Small intestine (tissue), 7 donors: ENCODE data around the gene LACTBL1. TPM values are rescaled to one million over a fixed set of nuclear protein-coding genes. Genes with fewer than 3 reads are reported as not detected.

Experiments
- DNase-seq, 2 donors: peaks; one replicate each; pipeline versions ENCODE4 v3.0.0 to v3.0.0-alpha.2; 2013
- FAIRE-seq: peaks from 2 replicates; lab custom pipeline; 2012; peaks lifted over from hg19 to GRCh38; lab: Jason Lieb, UNC
- H3K27ac ChIP-seq, 3 donors: one replicate each; pipeline ENCODE4 v1.5.1; 2013; ENCODE audit warnings: low read length in 2 of 3, mild to moderate bottlenecking in 2 of 3, control low read depth in 1 of 3, inconsistent platforms in 1 of 3, low read depth in 1 of 3, moderate library complexity in 1 of 3
- H3K27me3 ChIP-seq, 3 donors: one replicate each; pipeline ENCODE4 v1.6.1; 2013; ENCODE audit warnings: low read length in 3 of 3, inconsistent platforms in 1 of 3; ENCODE audit not compliant: control insufficient read depth in 3 of 3, insufficient read depth in 3 of 3
- H3K36me3 ChIP-seq, 3 donors: one replicate each; pipeline ENCODE4 v1.6.1; 2013; ENCODE audit warnings: low read length in 3 of 3, inconsistent platforms in 1 of 3, low read depth in 1 of 3, mild to moderate bottlenecking in 1 of 3, moderate library complexity in 1 of 3; ENCODE audit not compliant: control insufficient read depth in 3 of 3, insufficient read depth in 2 of 3
- H3K4me1 ChIP-seq, 3 donors: one replicate each; pipeline ENCODE4 v1.6.1; 2013; ENCODE audit warnings: low read length in 2 of 3, inconsistent platforms in 1 of 3, low read depth in 1 of 3, mild to moderate bottlenecking in 1 of 3, moderate library complexity in 1 of 3; ENCODE audit not compliant: control insufficient read depth in 3 of 3, insufficient read depth in 2 of 3
- H3K4me3 ChIP-seq, 3 donors: one replicate each; pipeline ENCODE4 v1.5.1; 2013; ENCODE audit warnings: low read length in 3 of 3, control low read depth in 1 of 3, inconsistent platforms in 1 of 3, low read depth in 1 of 3, mild to moderate bottlenecking in 1 of 3, moderate library complexity in 1 of 3
- H3K9me3 ChIP-seq, 2 donors: one replicate each; pipeline ENCODE4 v1.6.1; 2013; ENCODE audit warnings: low read depth in 1 of 2, low read length in 1 of 2; ENCODE audit not compliant: control insufficient read depth in 2 of 2, insufficient read depth in 1 of 2
- WGBS, 3 donors: extraction: QIAGEN DNeasy Blood & Tissue Kit; methylation state at CpG; one replicate each; pipeline ENCODE4 v1.1.7; 2013; 5-methylcytosine and 5-hydroxymethylcytosine counted together
- polyA plus RNA-seq, 4 donors: library from polyadenylated mRNA; stranded (reverse) in 3 of 4; unstranded in 1 of 4; fragments of 200-250 nt in 3 of 4; fragments of 120-200 nt in 1 of 4; gene quantifications; one replicate each; pipeline versions ENCODE4 v1.2.1 to v1.2.3, GENCODE V29; 2013
- donor health status: healthy with polysubstance abuse.
- donor health status: control.
- donor health status: control.
- donor health status: Bipolar disorder and iron deficiency.
- donor health status: healthy.

Gene LACTBL1
- polyA plus RNA-seq, 4 donors, result not detected

DNA sequence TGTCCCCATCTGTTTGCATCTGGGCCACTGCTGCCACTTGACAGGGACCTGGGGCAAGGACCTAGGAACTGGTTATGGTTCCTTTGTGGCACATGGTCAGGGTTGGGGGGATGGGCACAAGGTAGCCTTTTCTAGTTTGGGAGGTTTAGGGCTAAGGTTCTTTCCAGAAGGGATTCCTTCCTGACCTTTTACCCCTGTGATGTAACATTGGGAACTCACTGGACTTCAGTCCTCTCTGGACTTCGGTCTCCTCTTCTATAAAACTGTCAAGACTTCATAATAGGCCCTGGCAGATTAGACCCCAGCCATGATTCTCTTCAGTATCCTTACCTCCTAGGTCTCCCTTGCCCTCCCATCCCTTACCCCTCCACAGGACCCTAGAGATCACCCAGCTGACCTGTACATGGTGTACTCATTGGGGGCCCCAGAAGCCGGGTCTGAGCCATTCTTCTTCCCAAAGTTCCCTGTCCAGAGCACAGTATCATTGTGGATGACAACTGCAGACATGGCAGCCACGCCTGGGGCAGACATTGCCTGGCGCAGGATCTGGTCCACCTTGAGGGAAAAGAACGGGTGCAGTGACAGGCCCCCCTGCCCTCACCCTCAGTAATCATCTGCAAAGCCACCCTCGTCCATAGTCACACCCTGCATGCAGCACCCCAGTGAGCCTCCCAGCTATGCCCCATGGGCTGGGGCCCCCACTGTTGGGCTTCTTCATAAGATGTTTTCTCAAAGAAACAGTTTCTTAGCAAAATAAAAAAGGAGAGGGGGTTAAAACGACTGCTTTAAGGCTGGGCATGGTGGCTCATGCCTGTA is 12.9 kb downstream of the LACTBL1 start:
- Histone ChIP-seq H3K4me1 (no peaks in the 10 kb centered on the region), H3K9me3 (no peaks in the 10 kb centered on the region), H3K36me3 (no peaks in the 10 kb centered on the region), H3K27me3 (peaks cover 0 to 12% (median 5%) of the 10 kb centered on the region in 3 donors), H3K27ac (no peak overlapping the region), H3K4me3 (no peak overlapping the region)
- peak; percentile 48 to 53 for DNase-seq
- WGBS, 3 donors, result 63 to 74% (median 71%) methylated on average over 7 of the region's 7 CpGs
- FAIRE-seq, result no peak

DNA sequence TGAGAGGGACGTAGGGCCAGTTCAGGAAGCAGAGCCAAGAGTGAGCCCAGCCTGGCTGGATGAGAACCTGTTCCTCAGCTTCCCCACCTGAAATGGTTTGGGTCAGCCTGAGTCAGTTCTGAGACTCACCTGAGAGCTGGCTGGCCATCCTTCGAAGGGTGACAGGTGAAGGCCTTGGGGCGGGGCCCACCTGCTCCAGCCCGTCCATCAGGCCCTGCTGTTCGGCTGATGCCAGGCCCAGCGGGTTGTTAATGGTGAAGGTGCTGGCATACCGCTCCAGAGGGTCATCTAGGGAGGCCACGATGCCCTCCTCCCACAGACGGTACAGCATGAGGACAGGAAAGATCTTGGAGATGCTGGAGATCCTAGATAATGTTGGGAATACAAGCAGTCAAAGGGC is 14.1 kb downstream of the LACTBL1 start:
- no peak overlapping the region for H3K27ac ChIP-seq
- no peak for DNase-seq
- H3K9me3 ChIP-seq, result no peaks in the 10 kb centered on the region
- no peaks in the 10 kb centered on the region for H3K36me3 ChIP-seq
- no peaks in the 10 kb centered on the region for H3K4me1 ChIP-seq
- peaks cover 2 to 24% (median 11%) of the 10 kb centered on the region in 3 donors for H3K27me3 ChIP-seq
- H3K4me3 ChIP-seq, result no peak overlapping the region
- no peak for FAIRE-seq
- 85 to 88% (median 86%) methylated on average over 9 of the region's 9 CpGs for WGBS, 3 donors

DNA sequence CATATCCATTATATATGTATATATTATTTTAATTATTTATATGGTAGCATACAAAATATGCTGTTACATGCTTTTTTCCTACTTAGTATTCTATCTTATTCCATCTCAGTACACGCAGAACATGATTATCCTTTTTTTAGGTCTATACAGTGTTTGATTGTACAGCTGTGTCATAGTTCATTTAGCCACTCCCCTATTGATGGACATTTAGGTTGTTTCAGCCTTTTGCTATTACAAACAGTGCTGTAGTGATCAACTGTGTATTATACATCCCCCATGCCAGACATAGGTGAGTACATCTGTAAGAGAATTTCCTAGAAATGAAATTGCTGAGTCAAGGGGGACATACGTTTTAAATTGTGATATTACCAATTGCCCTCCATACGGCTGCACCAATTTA is 15.6 kb downstream of the LACTBL1 start:
- DNase-seq (no peak), FAIRE-seq (no peak)
- Histone ChIP-seq H3K36me3 (no peaks in the 10 kb centered on the region), H3K4me3 (no peak overlapping the region), H3K27me3 (peaks cover 6 to 37% (median 17%) of the 10 kb centered on the region in 3 donors), H3K4me1 (no peaks in the 10 kb centered on the region), H3K9me3 (no peaks in the 10 kb centered on the region), H3K27ac (no peak overlapping the region)
- WGBS, 3 donors, result 57 to 66% (median 59%) methylated on average over 3 of the region's 3 CpGs

DNA sequence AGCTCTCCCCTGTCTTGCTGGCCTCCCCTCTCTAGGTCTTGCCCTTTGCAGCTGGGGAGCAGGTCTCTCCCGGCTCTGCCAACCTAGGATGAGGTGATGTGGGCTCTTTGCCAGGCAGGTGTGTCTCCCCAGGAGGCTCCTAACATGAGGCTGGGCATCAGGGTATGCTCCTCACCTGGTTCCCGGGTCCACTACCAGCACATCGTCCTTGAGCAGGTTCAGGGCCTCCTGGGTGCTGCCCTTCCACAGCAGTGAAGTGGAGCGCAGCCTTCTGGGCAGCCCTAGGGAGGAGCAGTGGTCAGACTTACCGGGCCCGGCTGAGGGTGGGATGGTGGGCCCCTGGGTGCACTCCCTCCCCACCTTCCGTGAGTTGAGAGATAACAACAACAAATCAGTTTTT is 17.5 kb downstream of the LACTBL1 start:
- Histone ChIP-seq H3K27ac (no peak overlapping the region), H3K4me1 (no peaks in the 10 kb centered on the region), H3K9me3 (no peaks in the 10 kb centered on the region), H3K36me3 (no peaks in the 10 kb centered on the region), H3K27me3 (peaks cover 6 to 38% (median 17%) of the 10 kb centered on the region in 3 donors), H3K4me3 (no peak overlapping the region)
- FAIRE-seq (no peak), DNase-seq (no peak)
- 64 to 85% (median 71%) methylated on average over 7 of the region's 7 CpGs for WGBS, 3 donors

DNA sequence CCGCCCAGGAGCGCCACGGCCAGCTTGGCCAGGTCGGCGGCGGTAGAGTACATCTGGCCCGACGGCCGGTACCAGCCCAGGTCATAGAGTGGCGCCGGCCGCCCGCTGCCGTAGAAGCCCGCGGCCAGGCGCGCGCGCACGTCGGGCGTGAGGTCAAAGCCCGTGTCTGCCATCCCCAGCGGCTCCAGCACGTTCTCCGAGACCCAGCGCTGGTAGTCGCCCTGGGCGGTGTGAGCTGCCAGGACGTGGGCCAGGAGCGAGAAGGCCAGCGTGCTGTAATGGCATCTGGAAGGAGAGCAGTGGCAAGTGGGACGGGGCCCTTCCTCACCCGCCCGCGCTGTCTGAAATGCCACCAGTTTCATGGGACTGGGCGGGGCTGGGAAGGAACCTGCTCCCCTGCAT is 18.9 kb downstream of the LACTBL1 start:
- WGBS, 3 donors, result 7 to 17% (median 13%) methylated on average over 34 to 38 of the region's 38 CpGs
- no peaks in the 10 kb centered on the region for H3K9me3 ChIP-seq
- DNase-seq, result no peak
- H3K4me3 ChIP-seq, result peak overlapping the region in 1 of 3 donors; percentile 33
- H3K4me1 ChIP-seq, result no peaks in the 10 kb centered on the region
- no peak overlapping the region for H3K27ac ChIP-seq
- peaks cover 6 to 38% (median 17%) of the 10 kb centered on the region in 3 donors for H3K27me3 ChIP-seq
- no peak for FAIRE-seq
- no peaks in the 10 kb centered on the region for H3K36me3 ChIP-seq

DNA sequence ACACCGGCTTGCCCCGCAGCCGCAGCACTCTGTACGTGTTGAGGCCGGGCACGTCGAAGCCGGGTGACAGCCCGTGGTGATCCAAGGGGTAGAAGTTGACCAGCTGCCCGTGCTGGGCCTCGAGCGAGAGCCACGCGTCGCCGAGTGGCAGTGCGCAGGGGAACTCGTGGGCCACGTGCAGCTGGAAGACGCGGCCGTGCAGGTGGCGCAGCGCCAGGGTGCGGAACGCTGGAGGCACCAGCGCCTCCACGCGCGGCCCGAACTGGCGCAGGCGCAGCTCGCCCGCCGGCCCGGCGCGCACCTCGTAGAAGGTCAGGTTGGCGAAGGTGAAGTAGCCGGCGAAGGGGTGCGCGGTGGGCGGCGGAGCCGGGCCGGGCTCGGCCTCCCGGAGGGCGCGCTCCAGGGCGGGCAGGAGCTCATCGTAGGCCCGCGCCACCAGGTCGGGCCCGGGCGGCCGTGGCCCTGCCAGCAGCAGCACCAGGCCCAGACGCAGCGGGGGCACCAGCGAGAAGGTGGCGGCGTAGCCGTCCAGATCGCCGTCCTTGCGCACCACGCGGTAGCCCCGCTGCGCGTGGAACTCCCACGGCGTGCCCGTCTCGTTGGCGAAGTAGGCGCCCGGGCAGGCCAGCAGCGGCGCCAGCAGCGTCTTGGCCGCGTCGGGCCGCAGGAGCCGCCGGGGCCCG is 19.5 kb downstream of the LACTBL1 start:
- FAIRE-seq (no peak), DNase-seq (peak in 1 of 2 donors; percentile 28)
- H3K9me3 ChIP-seq, result no peaks in the 10 kb centered on the region
- H3K4me3 ChIP-seq, result peak overlapping the region in 1 of 3 donors; percentile 33
- H3K4me1 ChIP-seq, result no peaks in the 10 kb centered on the region
- no peaks in the 10 kb centered on the region for H3K36me3 ChIP-seq
- H3K27me3 ChIP-seq, result peaks cover 6 to 38% (median 17%) of the 10 kb centered on the region in 3 donors
- 9 to 11% (median 10%) methylated on average over 61 to 92 of the region's 92 CpGs for WGBS, 3 donors
- no peak overlapping the region for H3K27ac ChIP-seq

DNA sequence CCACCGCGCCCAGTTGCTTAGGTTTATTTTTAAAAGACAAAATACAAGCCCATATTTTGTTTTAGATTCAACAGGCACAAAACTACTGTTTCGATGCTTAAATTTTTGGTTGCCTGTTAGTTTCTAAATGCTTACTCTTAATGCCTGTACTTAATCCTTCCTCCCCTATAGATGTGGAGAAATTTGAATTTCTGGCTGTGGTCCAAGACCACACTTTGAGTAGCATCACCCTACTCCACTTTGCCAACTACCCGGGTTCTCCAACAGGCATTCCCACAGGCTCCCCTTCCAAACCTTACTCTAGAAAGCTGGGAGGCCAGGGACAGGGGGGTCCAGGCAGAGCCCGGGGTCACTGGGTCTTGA is 20.0 kb downstream of the LACTBL1 start:
- no peak for FAIRE-seq
- WGBS, 3 donors, result 77 to 83% (median 79%) methylated on average over 5 of the region's 5 CpGs
- no peaks in the 10 kb centered on the region for H3K9me3 ChIP-seq

DNA sequence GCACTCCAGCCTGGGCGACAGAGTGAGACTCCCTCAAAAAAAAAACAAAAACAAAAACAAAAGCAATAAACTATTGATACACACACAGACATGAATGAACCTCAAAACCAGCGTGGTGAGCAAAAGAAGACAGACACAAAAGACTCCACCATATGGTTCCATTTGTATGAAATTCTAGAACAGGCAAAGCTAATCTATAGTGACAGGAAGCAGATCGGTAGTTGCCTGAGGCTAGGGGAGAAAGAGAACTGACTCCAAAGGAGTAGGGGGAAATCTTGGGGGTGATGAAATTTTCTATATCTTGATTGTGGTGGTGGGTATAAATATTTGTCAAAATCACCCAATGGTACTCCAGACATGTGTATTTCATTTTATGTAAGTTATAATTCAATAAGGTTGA is 20.9 kb downstream of the LACTBL1 start:
- 72 to 76% (median 75%) methylated on average over 3 of the region's 3 CpGs for WGBS, 3 donors
- Histone ChIP-seq H3K4me1 (no peaks in the 10 kb centered on the region), H3K36me3 (no peaks in the 10 kb centered on the region), H3K4me3 (no peak overlapping the region), H3K27ac (no peak overlapping the region), H3K27me3 (peaks cover 6 to 38% (median 17%) of the 10 kb centered on the region in 3 donors), H3K9me3 (no peaks in the 10 kb centered on the region)
- no peak for FAIRE-seq
- DNase-seq, result no peak

More for the DNA sequence above, 20.0 kb downstream of the LACTBL1 start:
- no peak overlapping the region for H3K4me3 ChIP-seq
- no peak overlapping the region for H3K27ac ChIP-seq
- H3K27me3 ChIP-seq, result peaks cover 6 to 38% (median 17%) of the 10 kb centered on the region in 3 donors
- H3K36me3 ChIP-seq, result no peaks in the 10 kb centered on the region
- H3K4me1 ChIP-seq, result no peaks in the 10 kb centered on the region
- DNase-seq, result no peak
